Uterus (tissue), 2 donors: ENCODE results near the gene TWSG1.
A peak's percentile ranks its signal among the peaks of the same experiment; 100 is the strongest.

Experiments
- CTCF ChIP-seq, 4 experiments: fragments of 200-600 bp in 2 of 4; fragments of 450-650 bp in 2 of 4; sonication (generic) in 2 of 4; IDR thresholded peaks; one replicate each; pipeline ENCODE4 v1.5.1; 2016 to 2019; ENCODE audit warnings: antibody characterized with exemption in 4 of 4, mild to moderate bottlenecking in 2 of 4, moderate library complexity in 1 of 4
- POLR2A ChIP-seq, 2 donors: fragments of 450-650 bp; IDR thresholded peaks; one replicate each; pipeline ENCODE4 v1.6.1; 2016; ENCODE audit warnings: antibody characterized with exemption in 2 of 2, mild to moderate bottlenecking in 1 of 2, moderate library complexity in 1 of 2

DNA sequence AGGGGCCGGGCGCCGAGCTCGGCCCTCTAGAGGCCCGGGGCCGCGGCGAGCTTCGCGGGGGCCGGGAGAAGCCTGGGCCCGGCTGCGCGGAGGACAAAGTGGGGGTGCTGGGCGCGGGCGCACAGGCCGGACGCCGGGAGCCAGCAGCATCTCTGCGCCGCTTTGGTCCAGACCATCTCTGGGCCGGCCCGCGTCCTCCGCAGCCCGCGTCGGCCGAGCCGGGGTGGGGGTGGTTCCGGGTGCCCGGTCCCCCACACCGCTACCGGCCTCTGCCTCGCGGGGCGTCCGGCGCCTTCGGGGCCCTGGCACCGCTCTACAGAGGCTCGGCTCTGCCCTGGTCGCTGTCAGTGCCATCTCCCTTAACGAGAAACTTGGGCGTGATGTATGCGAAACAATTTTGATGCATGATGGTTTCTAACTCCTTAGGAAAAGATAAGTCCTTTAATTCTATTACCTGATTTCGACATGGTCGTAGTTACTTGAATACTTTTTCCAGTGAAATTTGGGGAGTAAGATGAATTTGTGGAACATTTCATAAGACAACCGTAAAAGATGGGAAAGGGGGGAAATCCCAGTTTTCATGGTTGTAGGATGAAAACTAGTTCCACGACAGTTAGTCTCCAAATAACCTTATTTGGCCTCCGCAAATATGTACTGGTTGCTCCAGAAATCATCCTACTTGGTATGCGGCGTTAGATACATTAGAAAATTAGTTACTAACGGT is 562 bp downstream of the TWSG1 start:
- TF ChIP-seq CTCF (IDR thresholded peaks at IDR 0.05) (peak in 2 of 4 experiments; percentile 7 to 18), POLR2A (IDR thresholded peaks at IDR 0.05) (no peak)
